HCT116 (cell line): Measurements from ENCODE around the gene ZNF76. TPM values are rescaled to one million over a fixed set of nuclear protein-coding genes. Genes with fewer than 3 reads are reported as not detected.

ENCODE experiments used
- ATAC-seq: fragments of 200-7000 bp; cut with Tn5 transposase; 2 replicates; pipeline ENCODE4 v1.9.1; 2020; ENCODE audit warnings: mild to moderate bottlenecking, moderate library complexity
- BruUV-seq: library from RNA; stranded (reverse); fragments of 400-500 nt; replicated peaks from 2 replicates; lab custom pipeline; 2021; lab: Mats Ljungman, UMichigan
- CTCF ChIA-PET: fragments of 300-600 bp; sonication (Branson Sonifier 250); formaldehyde crosslinking; loops from one replicate; lab custom pipeline; 2021; ENCODE audit warnings: antibody characterized with exemption; lab: Charles Lee
- POLR2A ChIA-PET: fragments of 300-600, 350-600 bp; sonication (Branson Sonifier 250); formaldehyde crosslinking; loops from one replicate; lab custom pipeline; 2021; ENCODE audit warnings: antibody characterized with exemption; lab: Charles Lee
- RAD21 ChIA-PET, 2 experiments: fragments of 300-600 bp; sonication (Branson Sonifier 250); formaldehyde crosslinking; loops; one replicate each; lab custom pipeline; 2023; ENCODE audit warnings: low total read pairs in 2 of 2; ENCODE audit not compliant: uncharacterized antibody in 2 of 2, unreplicated experiment in 2 of 2, low non-redundant PET in 1 of 2; lab: Charles Lee
- DNase-seq: peaks from one replicate; pipeline ENCODE4 v3.0.0-alpha.2; 2010; ENCODE audit warnings: low read depth, low spot score
- H2AFZ ChIP-seq: fragments of 200-600 bp; shearing (Covaris generic), sonication (generic); 2 replicates; pipeline ENCODE4 v1.6.1; 2017; ENCODE audit warnings: low read depth, mixed run types, mixed read lengths, antibody characterized with exemption, low read length; ENCODE audit not compliant: poor library complexity, severe bottlenecking
- H3K27ac ChIP-seq: 2 replicates; pipeline ENCODE4 v1.5.1; 2012; ENCODE audit warnings: low read depth, low read length
- H3K27me3 ChIP-seq: fragments of 200-600 bp; sonication (generic); 2 replicates; pipeline ENCODE4 v1.6.1; 2016; ENCODE audit warnings: mixed run types, low read length, mixed read lengths; ENCODE audit not compliant: insufficient read depth
- H3K36me3 ChIP-seq, 2 experiments: fragments of 200-500 bp in 1 of 2; fragments of 200-600 bp in 1 of 2; sonication (Bioruptor generic) in 1 of 2; sonication (generic) in 1 of 2; 2 replicates each; pipeline versions ENCODE4 v1.5.1 to v1.6.1; 2014 to 2016; ENCODE audit warnings: low read length in 2 of 2, inconsistent platforms in 1 of 2, mixed read lengths in 1 of 2, mixed run types in 1 of 2; ENCODE audit not compliant: insufficient read depth in 2 of 2, control insufficient read depth in 1 of 2
- H3K4me1 ChIP-seq, 2 experiments: fragments of 200-600 bp in 1 of 2; sonication (generic) in 1 of 2; 2 replicates each; pipeline versions ENCODE4 v1.5.1 to v1.6.1; 2012 to 2017; ENCODE audit warnings: low read length in 2 of 2, inconsistent platforms in 1 of 2, mild to moderate bottlenecking in 1 of 2, mixed read lengths in 1 of 2, mixed run types in 1 of 2, moderate library complexity in 1 of 2; ENCODE audit not compliant: insufficient read depth in 2 of 2, control insufficient read depth in 1 of 2
- H3K4me2 ChIP-seq: fragments of 200-600 bp; sonication (generic); 2 replicates; pipeline ENCODE4 v1.6.1; 2017; ENCODE audit warnings: mixed run types, low read length, mixed read lengths
- H3K4me3 ChIP-seq, 2 experiments: fragments of 200-600 bp in 1 of 2; sonication (generic) in 1 of 2; replicated peaks in 1 of 2; 2 replicates each; pipeline ENCODE4 v1.5.1; 2011 to 2016; ENCODE audit warnings: low read length in 2 of 2, control low read depth in 1 of 2, low read depth in 1 of 2, mild to moderate bottlenecking in 1 of 2, mixed read lengths in 1 of 2, mixed run types in 1 of 2
- H3K79me2 ChIP-seq: fragments of 200-600 bp; sonication (generic); 2 replicates; pipeline ENCODE4 v1.6.1; 2017; ENCODE audit warnings: mild to moderate bottlenecking, mixed run types, low read length, moderate library complexity, mixed read lengths; ENCODE audit not compliant: insufficient read depth
- H3K9ac ChIP-seq: fragments of 200-600 bp; sonication (generic); 2 replicates; pipeline ENCODE4 v1.6.1; 2016; ENCODE audit warnings: low read length, mixed read lengths
- H3K9me2 ChIP-seq: fragments of 200-600 bp; sonication (generic), shearing (Covaris generic); 2 replicates; pipeline ENCODE4 v1.6.1; 2017; ENCODE audit warnings: mixed run types, mild to moderate bottlenecking, moderate library complexity; ENCODE audit not compliant: insufficient read depth
- H3K9me3 ChIP-seq, 2 experiments: fragments of 200-500 bp in 1 of 2; fragments of 200-600 bp in 1 of 2; sonication (Bioruptor generic) in 1 of 2; sonication (generic) in 1 of 2; 2 replicates each; pipeline ENCODE4 v1.6.1; 2014 to 2017; ENCODE audit warnings: low read length in 2 of 2, mixed read lengths in 2 of 2, inconsistent platforms in 1 of 2, low read depth in 1 of 2, mild to moderate bottlenecking in 1 of 2, mixed run types in 1 of 2, moderate library complexity in 1 of 2; ENCODE audit not compliant: control insufficient read depth in 1 of 2, insufficient read depth in 1 of 2
- H4K20me1 ChIP-seq: fragments of 200-600 bp; sonication (generic), shearing (Covaris generic); 2 replicates; pipeline ENCODE4 v1.6.1; 2017; ENCODE audit warnings: mixed run types, mild to moderate bottlenecking, moderate library complexity; ENCODE audit not compliant: insufficient read depth
- ATF3 ChIP-seq: IDR thresholded peaks from 2 replicates; pipeline ENCODE4 v1.6.1; 2012
- CBX3 ChIP-seq: IDR thresholded peaks from 2 replicates; pipeline ENCODE4 v1.6.1; 2012; ENCODE audit warnings: low read depth
- CEBPB ChIP-seq: IDR thresholded peaks from 2 replicates; pipeline ENCODE4 v1.6.1; 2012; ENCODE audit warnings: low read depth
- CTCF ChIP-seq, 3 experiments: fragments of 200-600 bp in 1 of 3; sonication (generic) in 1 of 3; IDR thresholded peaks in 2 of 3; conservative IDR thresholded peaks in 1 of 3; 2 replicates each; pipeline ENCODE4 v1.5.1; 2012 to 2017; ENCODE audit warnings: low read depth in 2 of 3, low read length in 2 of 3, antibody characterized with exemption in 1 of 3, borderline replicate concordance in 1 of 3, control low read depth in 1 of 3, mild to moderate bottlenecking in 1 of 3, mixed read lengths in 1 of 3, mixed run types in 1 of 3, moderate library complexity in 1 of 3; ENCODE audit not compliant: insufficient read depth in 1 of 3
- EGR1 ChIP-seq: IDR thresholded peaks from 2 replicates; pipeline ENCODE4 v1.6.1; 2012; ENCODE audit warnings: low read depth
- ELF1 ChIP-seq: IDR thresholded peaks from 2 replicates; pipeline ENCODE4 v1.6.1; 2012; ENCODE audit warnings: low read depth, borderline replicate concordance
- EZH2 ChIP-seq: fragments of 200-600 bp; sonication (generic); IDR thresholded peaks from 2 replicates; pipeline ENCODE4 v1.6.1; 2017; ENCODE audit warnings: antibody characterized with exemption, mixed run types
- EZH2phosphoT487 ChIP-seq: fragments of 200-600 bp; IDR thresholded peaks from 2 replicates; pipeline ENCODE4 v1.6.1; 2018; ENCODE audit warnings: antibody characterized with exemption, borderline replicate concordance
- MAX ChIP-seq: IDR thresholded peaks from 2 replicates; pipeline ENCODE4 v1.6.1; 2012
- POLR2AphosphoS5 ChIP-seq: IDR thresholded peaks from 2 replicates; pipeline ENCODE4 v1.6.1; 2011; ENCODE audit warnings: mild to moderate bottlenecking, low read depth, low read length, moderate library complexity
- REST ChIP-seq: IDR thresholded peaks from 2 replicates; pipeline ENCODE4 v1.6.1; 2012; ENCODE audit warnings: low read depth
- SP1 ChIP-seq: IDR thresholded peaks from 2 replicates; pipeline ENCODE4 v1.6.1; 2012; ENCODE audit warnings: low read depth
- SRF ChIP-seq: IDR thresholded peaks from 2 replicates; pipeline ENCODE4 v1.6.1; 2012; ENCODE audit warnings: low read depth
- YY1 ChIP-seq: IDR thresholded peaks from 2 replicates; pipeline ENCODE4 v1.6.1; 2011; ENCODE audit warnings: low read length, low read depth, moderate library complexity, mild to moderate bottlenecking; ENCODE audit not compliant: insufficient replicate concordance; ENCODE audit errors: extremely low read depth
- ZBTB33 ChIP-seq: IDR thresholded peaks from 2 replicates; pipeline ENCODE4 v1.6.1; 2011; ENCODE audit warnings: mild to moderate bottlenecking, low read length, moderate library complexity; ENCODE audit not compliant: insufficient replicate concordance; ENCODE audit errors: extremely low read depth
- ZNF274 ChIP-seq: fragments of 200-500 bp; sonication (Bioruptor generic); IDR thresholded peaks from 2 replicates; pipeline ENCODE4 v1.6.1; 2014; ENCODE audit warnings: mild to moderate bottlenecking, low read depth, low read length, inconsistent platforms
- intact Hi-C: fragments of 100-400 bp; cut with micrococcal nuclease; formaldehyde crosslinking; loops from 2 replicates; pipeline ENCODE4 v1.10.0; 2022
- total RNA-seq: library from RNA; stranded (reverse); gene quantifications from one replicate; pipeline ENCODE4 v1.2.1, GENCODE V29; 2021; ENCODE audit not compliant: unreplicated experiment

Gene ZNF76
- total RNA-seq, 1 experiment from 2014 or later, result 47.5 TPM

GRCh38 chr6:35220711-35221110 is 38.8 kb upstream of the ZNF76 start:
- no peaks in the 10 kb centered on the region for H3K27me3 ChIP-seq
- POLR2A ChIA-PET, result no interaction called here

More at GRCh38 chr6:35220711-35221110, 38.8 kb upstream of the ZNF76 start:
- H3K9me2 ChIP-seq, result no peaks in the 10 kb centered on the region
- no peak overlapping the region for H2AFZ ChIP-seq
- RAD21 ChIA-PET, result no interaction called here
- no peak overlapping the region for H3K4me3 ChIP-seq
- no TSS peak for BruUV-seq
- DNase-seq (no peak), ATAC-seq (no peak)
- no peak overlapping the region for H3K4me2 ChIP-seq
- H3K79me2 ChIP-seq, result no peaks in the 10 kb centered on the region
- H3K36me3 ChIP-seq, result no peaks in the 10 kb centered on the region
- intact Hi-C loops, result no loop called here
- TF ChIP-seq YY1, result no peak
- TF ChIP-seq MAX, result no peak
- TF ChIP-seq EZH2phosphoT487, result no peak
- no peak for TF ChIP-seq ELF1
- no peak for TF ChIP-seq CEBPB
- no peak for TF ChIP-seq EZH2
- TF ChIP-seq CBX3, result no peak
- no peak for TF ChIP-seq SP1
- no peak for TF ChIP-seq SRF
- TF ChIP-seq EGR1, result no peak
- no peak for TF ChIP-seq POLR2AphosphoS5
- TF ChIP-seq ZBTB33, result no peak
- no peak for TF ChIP-seq ATF3
- no peak for TF ChIP-seq REST
- no peak for TF ChIP-seq ZNF274
- TF ChIP-seq CTCF (IDR thresholded peaks at IDR 0.05 in 2 of 3, conservative IDR thresholded peaks at IDR 0.05 in 1 of 3; ENCODE audit: borderline replicate concordance in 1 of 3, insufficient read depth in 1 of 3, low read depth in 2 of 3, low read length in 2 of 3), result no peak
- H3K9me3 ChIP-seq, result no peaks in the 10 kb centered on the region
- CTCF ChIA-PET, result no interaction called here
- no peaks in the 10 kb centered on the region for H4K20me1 ChIP-seq
- H3K9ac ChIP-seq, result no peak overlapping the region
- H3K27ac ChIP-seq, result no peak overlapping the region
- H3K4me1 ChIP-seq, result no peaks in the 10 kb centered on the region; a peak in 1 of 4 replicates
